GM19238 (cell line): ENCODE results near the gene ADM5.

Experiments used
- DNase-seq: peaks from one replicate; pipeline ENCODE4 v3.0.0; 2011; ENCODE audit warnings: low spot score; ENCODE audit not compliant: insufficient read length

ADM5 gene

GRCh38 chr19:49689133-49690078, at the start of gene ADM5:
Gene ADM5 (plus strand): TSS chr19:49689594. CDS start chr19:49689838, 244 bp downstream.
- DNase-seq: no peak

- peak; percentile 92 for DNase-seq
These were observed 49.1 kb upstream of the ADM5 start, which contains the start of gene RRAS for GRCh38 chr19:49640113-49640898. Gene RRAS (minus strand): TSS chr19:49640143. CDS start chr19:49640098, 45 bp downstream.

- DNase-seq: peak; percentile 97
These were observed 47.5 kb upstream of the ADM5 start, which contains the start of gene SCAF1 for GRCh38 chr19:49641688-49642491. Gene SCAF1 (plus strand): TSS chr19:49642209. CDS start chr19:49645027, 2,818 bp downstream.

- no peak for DNase-seq
These were observed 46.8 kb upstream of the ADM5 start for GRCh38 chr19:49642492-49643035.

- no peak for DNase-seq
These were observed 45.9 kb upstream of the ADM5 start for GRCh38 chr19:49643466-49643865.

GRCh38 chr19:49645592-49645991, 43.8 kb upstream of the ADM5 start:
- no peak for DNase-seq

- no peak for DNase-seq
These were observed 43.4 kb upstream of the ADM5 start for GRCh38 chr19:49645995-49646394.

GRCh38 chr19:49646586-49646985, 42.8 kb upstream of the ADM5 start:
- no peak for DNase-seq

- no peak for DNase-seq
These were observed 38.2 kb upstream of the ADM5 start for GRCh38 chr19:49651029-49651819.

GRCh38 chr19:49651820-49652550, 37.4 kb upstream of the ADM5 start:
- no peak for DNase-seq

- no peak for DNase-seq
These were observed 36.6 kb upstream of the ADM5 start for GRCh38 chr19:49652551-49653465.

GRCh38 chr19:49653466-49653806, 36.0 kb upstream of the ADM5 start:
- no peak for DNase-seq

GRCh38 chr19:49654581-49654980, 34.8 kb upstream of the ADM5 start:
- DNase-seq: no peak

GRCh38 chr19:49655570-49656455, 33.6 kb upstream of the ADM5 start:
- no peak for DNase-seq

GRCh38 chr19:49656456-49657109, 32.8 kb upstream of the ADM5 start:
- no peak for DNase-seq

- no peak for DNase-seq
These were observed 31.8 kb upstream of the ADM5 start for GRCh38 chr19:49657493-49658138.
